ENCODE results near the gene KIF16B. TPM values are rescaled to one million over a fixed set of nuclear protein-coding genes. Genes with fewer than 3 reads are reported as not detected.

The KIF16B gene
- total RNA-seq, 1 experiment from 2014 or later, result 7.0 TPM

GRCh38 chr20:16327606-16328005 is 245.6 kb downstream of the KIF16B start (continued):
- TF ChIP-seq CTCF (IDR thresholded peaks at IDR 0.05 in 2 of 3, conservative IDR thresholded peaks at IDR 0.05 in 1 of 3; ENCODE audit: borderline replicate concordance in 1 of 3, insufficient read depth in 1 of 3, low read depth in 2 of 3, low read length in 2 of 3) (no peak), RAD21 (IDR thresholded peaks at IDR 0.05; ENCODE audit: low read depth) (no peak), CBX3 (IDR thresholded peaks at IDR 0.05; ENCODE audit: low read depth) (no peak), EZH2 (IDR thresholded peaks at IDR 0.05) (no peak), MAX (IDR thresholded peaks at IDR 0.05) (no peak), JUND (IDR thresholded peaks at IDR 0.05) (no peak), EGR1 (IDR thresholded peaks at IDR 0.05; ENCODE audit: low read depth) (no peak), ZFX (IDR thresholded peaks at IDR 0.05) (no peak), ELF1 (IDR thresholded peaks at IDR 0.05; ENCODE audit: borderline replicate concordance, low read depth) (no peak), POLR2A (IDR thresholded peaks at IDR 0.05; ENCODE audit: borderline replicate concordance, extremely low read depth, insufficient read depth, insufficient read length) (no peak), FOSL1 (IDR thresholded peaks at IDR 0.05; ENCODE audit: low read depth) (no peak)

GRCh38 chr20:16321291-16321690 is 252.0 kb downstream of the KIF16B start:
- ChIA-PET POLR2A (no interaction called here), CTCF (no interaction called here), RAD21 (ENCODE audit: low non-redundant PET in 1 of 2, low total read pairs in 2 of 2, uncharacterized antibody in 2 of 2, unreplicated experiment in 2 of 2) (no interaction called here)
- BruUV-seq (replicated peaks), result no TSS peak
- no peaks in the 10 kb centered on the region for H3K9me2 ChIP-seq (ENCODE audit: insufficient read depth)
- no peak overlapping the region for H3K9ac ChIP-seq (ENCODE audit: low read length)
- H3K4me1 ChIP-seq (ENCODE audit: control insufficient read depth in 1 of 2, insufficient read depth in 2 of 2, low read length in 2 of 2), result no peaks in the 10 kb centered on the region
- no peak overlapping the region for H3K27ac ChIP-seq (ENCODE audit: low read depth, low read length)
- no peaks in the 10 kb centered on the region for H3K9me3 ChIP-seq (ENCODE audit: control insufficient read depth in 1 of 2, insufficient read depth in 1 of 2, low read depth in 1 of 2, low read length in 2 of 2)
- H3K4me3 ChIP-seq (replicated peaks in 1 of 2; ENCODE audit: low read depth in 1 of 2, low read length in 2 of 2), result no peak overlapping the region
- no peaks in the 10 kb centered on the region for H3K27me3 ChIP-seq (ENCODE audit: insufficient read depth, low read length)
- no peak overlapping the region for H2AFZ ChIP-seq (ENCODE audit: low read depth, low read length, poor library complexity, severe bottlenecking)
- ATAC-seq (no peak), DNase-seq (ENCODE audit: low read depth, low spot score) (no peak)
- intact Hi-C loops (cut with micrococcal nuclease), result no loop called here
- no peaks in the 10 kb centered on the region for H3K79me2 ChIP-seq (ENCODE audit: insufficient read depth, low read length)
- H3K4me2 ChIP-seq (ENCODE audit: low read length), result no peak overlapping the region
- TF ChIP-seq ZFX (IDR thresholded peaks at IDR 0.05), result no peak
- TF ChIP-seq TCF7L2 (IDR thresholded peaks at IDR 0.05; ENCODE audit: borderline replicate concordance, extremely low read depth, insufficient read depth, insufficient read length), result no peak
- TF ChIP-seq POLR2AphosphoS5 (IDR thresholded peaks at IDR 0.05; ENCODE audit: low read depth, low read length), result no peak
- TF ChIP-seq ZNF274 (IDR thresholded peaks at IDR 0.05; ENCODE audit: low read depth, low read length), result no peak
- no peak for TF ChIP-seq CTCF (IDR thresholded peaks at IDR 0.05 in 2 of 3, conservative IDR thresholded peaks at IDR 0.05 in 1 of 3; ENCODE audit: borderline replicate concordance in 1 of 3, insufficient read depth in 1 of 3, low read depth in 2 of 3, low read length in 2 of 3)
- TF ChIP-seq SRF (IDR thresholded peaks at IDR 0.05; ENCODE audit: low read depth), result no peak
- no peak for TF ChIP-seq JUND (IDR thresholded peaks at IDR 0.05)
- no peaks in the 10 kb centered on the region for H4K20me1 ChIP-seq (ENCODE audit: insufficient read depth)
- H3K36me3 ChIP-seq (ENCODE audit: control insufficient read depth in 1 of 2, insufficient read depth in 2 of 2, low read length in 2 of 2), result no peaks in the 10 kb centered on the region
